Measurements from ENCODE around the gene SLC10A2. TPM values are rescaled to one million over a fixed set of nuclear protein-coding genes. Genes with fewer than 3 reads are reported as not detected.

The SLC10A2 gene
- total RNA-seq, 4 donors from 2014 or later = 5.0 to 579 (median 421) TPM

DNA sequence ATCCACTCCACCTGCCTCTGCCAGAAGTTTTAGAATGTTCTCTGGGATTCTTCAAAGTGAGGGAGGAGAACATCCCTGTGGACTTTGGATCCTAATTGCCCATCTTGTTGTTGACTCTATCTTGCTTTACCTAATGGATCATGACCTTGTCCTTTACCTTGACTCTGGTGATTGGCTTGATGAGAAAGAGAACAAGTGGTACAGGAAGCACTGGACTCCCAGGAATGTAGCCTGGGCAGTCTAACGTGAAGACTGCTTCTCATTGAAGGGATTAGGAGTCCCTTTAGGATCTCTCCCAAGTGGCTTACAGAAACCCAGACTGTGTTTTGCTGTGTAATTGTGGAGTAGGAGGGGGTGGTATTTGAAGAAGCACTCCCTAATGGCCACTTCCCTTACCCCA is 63.9 kb downstream of the SLC10A2 start:
- Histone ChIP-seq H3K36me3 (no peaks in the 10 kb centered on the region), H3K4me3 (no peak overlapping the region), H3K27ac (peak overlapping the region in 3 of 4 donors; percentile 37 to 83 (median 75)), H3K4me1 (peaks cover 0 to 16% (median 1%) of the 10 kb centered on the region in 4 donors), H3K27me3 (no peaks in the 10 kb centered on the region), H3K9me3 (no peaks in the 10 kb centered on the region)
- peak in 1 of 2 donors; percentile 42 for TF ChIP-seq POLR2A (IDR thresholded peaks at IDR 0.05)
- TF ChIP-seq, protein P1, sequence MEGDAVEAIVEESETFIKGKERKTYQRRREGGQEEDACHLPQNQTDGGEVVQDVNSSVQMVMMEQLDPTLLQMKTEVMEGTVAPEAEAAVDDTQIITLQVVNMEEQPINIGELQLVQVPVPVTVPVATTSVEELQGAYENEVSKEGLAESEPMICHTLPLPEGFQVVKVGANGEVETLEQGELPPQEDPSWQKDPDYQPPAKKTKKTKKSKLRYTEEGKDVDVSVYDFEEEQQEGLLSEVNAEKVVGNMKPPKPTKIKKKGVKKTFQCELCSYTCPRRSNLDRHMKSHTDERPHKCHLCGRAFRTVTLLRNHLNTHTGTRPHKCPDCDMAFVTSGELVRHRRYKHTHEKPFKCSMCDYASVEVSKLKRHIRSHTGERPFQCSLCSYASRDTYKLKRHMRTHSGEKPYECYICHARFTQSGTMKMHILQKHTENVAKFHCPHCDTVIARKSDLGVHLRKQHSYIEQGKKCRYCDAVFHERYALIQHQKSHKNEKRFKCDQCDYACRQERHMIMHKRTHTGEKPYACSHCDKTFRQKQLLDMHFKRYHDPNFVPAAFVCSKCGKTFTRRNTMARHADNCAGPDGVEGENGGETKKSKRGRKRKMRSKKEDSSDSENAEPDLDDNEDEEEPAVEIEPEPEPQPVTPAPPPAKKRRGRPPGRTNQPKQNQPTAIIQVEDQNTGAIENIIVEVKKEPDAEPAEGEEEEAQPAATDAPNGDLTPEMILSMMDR (IDR thresholded peaks at IDR 0.05) = no peak
- peak in 1 of 3 donors; percentile 53 for DNase-seq

DNA sequence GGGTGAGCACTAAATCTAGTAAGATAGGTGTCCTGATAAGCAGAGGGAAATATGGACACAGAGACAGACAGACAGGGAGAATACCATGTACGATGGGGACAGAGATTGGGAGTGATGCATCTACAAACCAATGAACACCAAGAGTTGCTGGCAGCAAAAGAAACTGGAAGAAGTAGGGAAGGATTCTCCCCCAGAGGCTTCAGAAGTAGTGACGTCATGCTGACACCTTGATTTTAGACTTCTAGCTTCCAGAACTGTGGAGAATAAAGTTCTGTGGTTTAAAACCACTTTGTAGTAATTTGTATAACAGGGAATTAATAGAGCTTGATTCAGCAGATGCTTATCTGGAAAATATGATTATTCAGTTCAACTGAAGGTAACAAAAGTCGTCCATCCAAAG is 66.1 kb downstream of the SLC10A2 start:
- H3K9me3 ChIP-seq = no peaks in the 10 kb centered on the region
- no peak for DNase-seq
- TF ChIP-seq, protein P1 (IDR thresholded peaks at IDR 0.05) = no peak
- no peak for TF ChIP-seq POLR2A (IDR thresholded peaks at IDR 0.05)
- H3K36me3 ChIP-seq = no peaks in the 10 kb centered on the region
- H3K27ac ChIP-seq = no peak overlapping the region
- no peak overlapping the region for H3K4me3 ChIP-seq
- no peaks in the 10 kb centered on the region for H3K27me3 ChIP-seq
- H3K4me1 ChIP-seq = peaks cover 0 to 16% (median under 1%) of the 10 kb centered on the region in 4 donors

DNA sequence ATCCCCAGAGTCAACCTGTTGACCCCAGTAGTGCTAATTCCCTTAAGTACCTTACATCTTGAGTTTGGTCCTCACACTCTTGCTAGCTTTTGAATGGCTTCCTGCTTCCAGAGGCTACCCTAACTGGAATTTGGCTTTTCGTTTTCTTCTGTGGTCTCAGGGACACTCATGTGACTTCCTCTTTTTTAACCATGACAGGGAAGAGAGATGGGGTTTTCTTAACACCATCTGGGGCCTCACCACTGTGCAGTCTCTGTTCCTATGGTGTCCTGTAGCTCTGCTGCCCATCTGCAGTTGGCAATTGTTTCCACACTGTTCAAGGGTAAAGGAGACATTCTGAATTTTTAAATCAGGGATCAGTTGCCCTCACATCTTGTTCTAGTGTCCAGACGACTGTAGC is 66.7 kb downstream of the SLC10A2 start:
- no peaks in the 10 kb centered on the region for H3K36me3 ChIP-seq
- peaks cover 0 to 16% (median 0%) of the 10 kb centered on the region in 4 donors for H3K4me1 ChIP-seq
- no peak overlapping the region for H3K4me3 ChIP-seq
- no peak for DNase-seq
- H3K27ac ChIP-seq = no peak overlapping the region
- TF ChIP-seq POLR2A (IDR thresholded peaks at IDR 0.05) = no peak
- TF ChIP-seq, protein P1 (IDR thresholded peaks at IDR 0.05) = no peak
- H3K27me3 ChIP-seq = no peaks in the 10 kb centered on the region
- no peaks in the 10 kb centered on the region for H3K9me3 ChIP-seq

Other genes with a start within 250 kb of the SLC10A2 start
- 100 to 1,000 TPM in 3 of 4 donors, 10 to 100 TPM in 1; 91.8 to 231 (median 113) TPM for gene ERCC5, start 220.4 kb downstream of the SLC10A2 start, total RNA-seq

All from Peyer's patch (tissue), 4 donors.